GM18526 (cell line): ENCODE results near the gene GALNT4.

Experiments
- POLR2A ChIP-seq: IDR thresholded peaks from 3 replicates; pipeline ENCODE4 v1.6.1; 2011; ENCODE audit not compliant: insufficient read length; ENCODE audit errors: extremely low read depth

Gene GALNT4

DNA sequence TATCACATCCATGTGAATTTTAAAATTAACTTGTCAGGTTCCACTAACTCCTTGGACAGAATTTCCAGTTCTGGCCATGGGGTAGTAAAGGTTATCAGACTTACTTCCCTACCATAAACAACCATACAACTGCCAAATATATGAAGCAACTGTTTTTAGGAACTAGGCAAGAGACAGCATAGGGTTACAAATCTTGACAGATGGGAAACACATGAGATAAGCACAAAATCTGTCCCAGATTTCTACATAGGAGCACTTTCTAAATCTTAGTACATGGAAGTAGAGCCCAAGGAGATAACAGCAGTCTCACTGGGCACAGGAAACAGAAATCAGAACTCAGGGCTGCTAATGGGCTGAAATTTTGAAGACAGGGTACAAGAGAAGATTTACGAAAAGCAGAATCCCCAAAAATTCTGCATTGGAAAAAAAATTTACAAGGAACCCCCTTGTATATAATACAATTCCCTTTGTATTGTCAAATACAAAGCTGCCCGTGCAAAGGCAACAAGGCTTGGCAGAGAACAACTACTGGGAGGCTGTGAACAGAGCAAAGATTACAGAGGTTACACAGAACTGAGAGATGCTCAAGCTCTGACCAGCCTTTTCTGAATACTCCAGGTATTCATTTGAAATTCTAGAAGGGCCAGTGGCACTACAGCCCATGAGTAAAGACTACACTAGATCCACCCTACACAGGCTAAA is 43.2 kb downstream of the GALNT4 start:
- TF ChIP-seq POLR2A: no peak

DNA sequence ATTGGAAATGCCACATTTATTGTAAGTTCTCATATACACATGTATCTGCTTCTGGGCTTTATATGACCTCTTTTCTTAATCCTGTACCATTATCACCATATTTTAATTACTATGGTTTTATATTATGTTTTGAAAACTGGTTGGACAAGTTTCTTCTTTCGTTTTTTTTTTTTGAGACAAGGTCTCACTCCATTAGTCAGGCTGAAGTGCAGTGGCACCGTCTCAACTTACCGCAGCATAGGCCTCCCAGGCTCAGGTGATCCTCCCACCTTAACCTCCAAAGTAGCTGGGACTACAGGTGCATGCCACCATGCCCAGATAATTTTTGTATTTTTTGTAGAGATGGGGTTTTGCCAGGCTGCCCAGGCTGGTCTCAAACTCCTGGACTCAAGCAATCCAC is 44.6 kb downstream of the GALNT4 start:
- no peak for TF ChIP-seq POLR2A

DNA sequence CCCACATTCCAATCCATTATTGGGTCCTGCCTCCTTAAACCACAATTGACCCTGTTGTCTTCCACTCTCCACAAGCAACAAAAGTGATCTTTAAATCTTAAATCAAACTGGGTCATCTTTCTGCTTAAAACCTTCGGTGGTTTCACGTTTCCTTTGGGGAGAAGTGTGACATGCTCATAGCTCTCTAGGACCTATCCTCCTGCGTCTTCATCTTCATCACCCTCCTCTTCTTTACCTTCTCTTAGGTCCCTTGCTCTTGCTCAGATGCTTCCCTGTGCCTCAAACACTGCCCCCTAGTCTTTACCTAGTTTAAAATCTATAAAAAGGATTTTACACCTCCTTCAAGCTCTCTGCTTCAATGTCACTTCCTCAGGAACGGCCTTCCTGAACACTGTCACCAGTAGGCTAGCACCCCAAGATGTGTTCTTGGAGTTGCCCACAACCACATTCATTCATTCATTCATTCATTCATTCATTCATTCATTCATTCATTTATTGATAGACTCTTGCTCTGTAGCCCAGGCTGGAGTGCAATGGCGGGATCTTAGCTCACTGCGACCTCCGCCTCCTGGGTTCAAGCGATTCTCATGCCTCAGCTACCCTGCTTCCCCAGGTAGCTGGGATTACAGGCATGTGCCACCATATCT is 46.8 kb downstream of the GALNT4 start:
- TF ChIP-seq POLR2A: no peak

DNA sequence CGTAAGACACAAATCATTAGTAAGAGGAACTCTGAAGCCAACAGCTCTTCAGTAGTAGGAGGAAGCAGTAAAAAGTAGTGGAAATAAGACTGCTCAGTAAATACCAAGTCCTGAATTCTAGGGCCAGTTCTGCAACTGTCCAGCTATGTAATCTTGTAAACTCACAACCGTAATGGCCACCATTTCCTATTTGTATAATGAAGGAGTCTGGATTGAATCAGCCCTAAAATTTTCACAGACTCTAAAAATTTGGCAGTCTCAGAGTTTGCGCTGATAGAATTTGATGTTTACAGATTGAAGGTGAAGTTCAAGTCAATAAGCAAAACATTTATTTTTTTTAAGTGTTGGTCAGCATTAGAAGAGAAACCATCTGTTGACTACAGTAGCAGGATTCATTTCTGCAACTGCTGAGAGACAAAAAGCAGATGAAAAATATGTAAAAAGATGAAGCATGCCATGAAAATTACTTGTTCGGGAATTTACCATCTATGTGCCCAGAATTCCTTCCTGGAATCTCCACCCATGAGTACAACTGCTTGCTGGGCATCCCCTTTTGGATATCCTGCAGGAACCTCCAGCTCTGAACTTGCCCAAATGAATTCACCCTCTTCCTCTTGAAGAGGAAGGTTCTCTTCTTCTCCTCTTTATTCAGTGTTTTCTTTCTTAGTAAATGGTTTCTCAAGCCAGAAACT is 47.5 kb downstream of the GALNT4 start:
- no peak for TF ChIP-seq POLR2A

DNA sequence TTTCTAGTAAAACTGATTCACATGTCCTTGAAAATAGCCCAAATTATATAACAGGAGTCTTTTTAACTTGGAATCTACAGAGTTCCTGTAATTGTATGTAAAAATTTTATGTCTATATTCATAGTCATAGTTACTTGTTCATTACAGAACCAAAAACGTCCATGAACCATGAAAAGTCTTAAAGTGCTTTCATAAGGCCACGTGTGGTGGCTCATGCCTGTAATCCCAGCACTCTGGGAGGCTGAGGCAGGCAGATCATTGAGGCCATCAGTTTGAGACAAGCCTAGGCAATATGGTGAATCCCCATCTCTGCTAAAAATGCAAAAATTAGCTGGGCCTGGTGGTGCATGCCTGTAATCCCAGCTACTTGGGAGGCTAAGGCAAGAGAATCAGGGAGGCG is 48.4 kb downstream of the GALNT4 start:
- TF ChIP-seq POLR2A: no peak

DNA sequence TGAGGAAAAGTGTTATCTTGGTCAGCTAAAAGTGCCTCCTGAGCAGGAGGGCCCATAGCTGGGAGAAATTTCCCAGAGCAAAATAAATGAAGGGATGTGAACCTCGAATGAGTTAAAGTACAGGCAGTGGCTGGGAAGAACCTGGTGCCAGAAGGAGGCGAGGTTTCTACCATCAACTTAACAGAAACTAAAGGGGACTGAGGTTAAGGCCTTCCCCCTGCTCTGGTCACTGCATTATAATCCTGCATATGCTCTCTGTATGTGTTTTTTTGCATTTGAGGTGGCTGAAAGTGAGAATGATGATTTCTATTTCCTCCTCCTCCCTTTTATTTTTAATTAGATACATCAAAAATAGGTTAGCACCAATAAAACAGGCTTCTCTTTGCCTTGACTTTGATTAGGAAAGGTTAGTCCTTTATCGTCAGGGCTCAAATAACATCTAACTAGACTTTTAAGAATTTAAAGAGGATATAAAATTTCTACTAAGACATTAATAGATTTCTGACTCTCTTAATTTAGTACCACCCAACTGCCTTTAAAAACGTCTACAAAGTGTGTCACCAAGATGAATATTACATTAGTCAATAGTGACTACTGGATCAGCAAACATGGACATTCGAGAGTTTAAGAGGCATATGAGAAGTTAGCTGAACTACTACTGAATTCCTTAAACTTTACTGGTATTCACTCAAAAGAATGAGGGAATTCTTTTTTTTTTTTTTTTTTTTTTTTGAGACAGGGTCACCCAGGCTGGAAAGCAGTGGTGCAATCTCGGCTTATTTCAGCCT is 49.2 kb downstream of the GALNT4 start:
- TF ChIP-seq POLR2A: no peak

DNA sequence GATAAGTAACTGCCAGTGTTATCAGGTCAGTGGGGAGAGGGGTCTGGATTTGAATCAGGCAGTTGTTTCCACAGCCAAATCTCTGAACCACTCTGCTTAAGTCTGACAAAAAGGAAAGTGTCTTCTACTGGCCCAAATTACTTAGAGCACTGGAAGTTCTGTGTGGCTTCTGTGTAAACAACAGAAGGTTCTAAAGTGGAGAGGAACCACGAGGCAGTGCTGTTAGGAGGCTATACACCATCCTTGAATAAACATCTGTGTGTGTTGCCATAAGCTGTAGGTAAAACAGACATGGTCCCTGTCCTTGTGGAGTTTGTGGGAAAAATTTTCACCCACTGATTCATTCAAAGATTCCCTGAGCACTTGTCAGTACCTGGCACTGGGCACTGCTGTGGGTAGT is 50.0 kb downstream of the GALNT4 start:
- TF ChIP-seq POLR2A: no peak
